Activated CD4-positive, alpha-beta T cell treated with anti-CD3 and anti-CD28 coated beads for 48 hours (primary cell): Measurements from ENCODE around the gene HPGD.
"Not testable (repeated sequence)": the region's sequence is repeated elsewhere in the genome, so short reads cannot be mapped to it uniquely, and the experiment has no call there.

Experiments
- DNase-seq: peaks from one replicate; pipeline ENCODE4 v3.0.0-alpha.2; 2020

HPGD gene

DNA sequence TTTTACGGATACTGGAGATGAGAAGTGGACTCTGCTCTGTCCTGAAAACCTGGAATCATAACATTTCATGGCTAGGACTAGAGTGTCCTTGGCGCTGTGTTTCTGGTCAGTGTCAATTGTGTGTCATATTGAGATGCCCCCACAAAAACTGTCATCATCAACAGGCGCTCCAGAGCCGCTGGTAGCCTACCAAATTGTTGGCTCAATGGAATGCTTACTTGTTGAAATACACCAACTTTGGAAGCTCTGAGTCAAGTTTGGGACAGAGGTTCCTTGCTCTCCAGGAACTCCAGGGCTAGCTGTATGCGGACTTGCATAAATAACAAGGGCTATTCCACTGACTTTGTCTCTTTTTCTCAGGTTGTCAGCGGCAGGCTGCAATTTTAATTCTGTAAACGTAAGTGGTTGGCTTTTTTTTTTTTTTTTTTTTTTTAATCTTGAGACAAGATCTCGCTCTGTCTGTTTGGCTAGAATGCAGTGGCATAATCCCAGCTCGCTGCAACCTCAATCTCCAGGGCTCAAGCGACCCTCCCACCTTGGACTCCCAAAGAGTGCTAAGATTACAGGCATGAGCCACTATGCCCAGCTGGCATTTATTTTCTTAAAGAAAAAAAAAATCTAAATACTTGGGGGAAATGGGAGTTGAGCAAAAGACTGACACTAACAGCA is 871 bp upstream of the HPGD start:
- DNase-seq, result no peak

DNA sequence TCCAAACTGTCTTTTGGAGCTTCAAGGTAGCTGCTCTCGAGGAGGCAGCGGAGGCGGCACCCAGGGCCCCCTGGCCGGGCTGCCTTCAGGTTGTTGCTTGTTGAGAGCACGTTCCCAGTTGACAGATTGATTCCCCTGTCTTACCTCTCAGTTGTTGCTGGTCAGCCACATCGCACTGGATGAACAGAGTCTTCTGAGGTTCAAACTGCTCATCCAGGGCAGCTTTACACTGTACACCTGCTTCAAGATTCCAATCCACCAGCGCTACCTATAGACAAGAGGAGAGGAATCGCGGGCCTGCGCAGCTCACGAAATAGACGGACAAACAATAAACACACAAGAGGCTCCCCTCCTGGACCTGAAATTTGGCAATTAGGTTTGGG is 497 bp downstream of the HPGD start:
- DNase-seq, result peak; percentile 3

DNA sequence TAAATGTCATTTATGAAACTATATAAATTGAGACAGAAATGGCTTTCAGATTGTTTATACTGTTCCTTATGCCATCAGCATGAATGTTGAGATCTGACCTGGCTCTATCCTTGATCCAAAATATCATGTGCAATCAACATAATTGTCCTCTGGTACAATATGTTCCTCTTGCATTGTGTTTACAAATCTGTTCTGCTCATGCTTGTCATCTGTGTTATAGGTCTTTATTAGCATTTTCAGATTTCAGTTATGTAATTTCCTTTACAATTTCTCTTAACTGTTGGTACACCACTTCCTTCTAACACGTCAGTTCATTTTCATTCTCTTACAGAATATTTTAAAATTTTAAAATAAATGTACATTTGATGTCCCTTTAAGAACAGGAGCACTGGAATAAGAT is 1.6 kb downstream of the HPGD start:
- DNase-seq, result no peak

DNA sequence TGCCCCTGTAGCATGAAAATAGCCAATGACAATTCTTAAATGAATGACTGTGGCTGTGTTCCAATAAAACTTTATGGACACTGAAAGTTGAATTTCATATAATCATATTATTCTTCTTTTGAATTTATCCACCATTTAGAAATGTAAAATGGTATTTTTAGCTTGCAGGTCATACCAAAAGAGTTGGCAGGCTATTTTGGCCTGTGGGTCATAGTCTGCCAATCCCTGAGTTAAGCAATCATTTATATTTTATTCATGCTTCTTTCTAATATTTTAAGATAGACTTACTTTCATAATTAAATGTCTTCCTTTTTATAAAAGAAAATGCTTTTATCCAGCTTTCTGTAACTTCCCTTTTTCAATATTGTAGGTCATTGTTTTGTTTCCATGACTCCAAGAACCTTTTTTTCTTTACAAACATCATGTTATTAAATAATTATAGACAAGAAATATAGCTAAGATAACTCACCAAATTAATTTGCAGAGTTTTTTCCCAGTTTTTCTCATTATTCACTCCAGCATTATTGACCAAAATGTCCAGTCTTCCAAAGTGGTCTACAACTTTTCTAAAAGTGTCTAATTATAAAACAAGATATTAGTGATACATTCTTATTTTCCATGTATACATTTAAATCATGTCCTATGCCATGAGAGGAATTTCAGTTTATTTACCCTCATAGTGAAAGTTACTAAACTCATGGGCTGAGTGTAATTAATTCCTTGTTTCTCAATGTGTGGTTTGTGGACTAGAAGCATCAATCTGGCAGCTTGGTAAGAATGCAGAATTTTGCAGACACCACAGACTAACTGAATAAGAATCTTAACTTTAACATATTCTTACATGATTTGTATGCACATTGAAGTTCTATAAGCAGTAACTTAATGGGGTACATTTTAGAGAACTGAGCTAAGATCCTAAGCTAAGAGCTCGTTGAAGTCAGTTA is 4.5 kb downstream of the HPGD start:
- no peak for DNase-seq

GRCh38 chr4:174516794-174517193 is 5.5 kb downstream of the HPGD start:
- no peak for DNase-seq

DNA sequence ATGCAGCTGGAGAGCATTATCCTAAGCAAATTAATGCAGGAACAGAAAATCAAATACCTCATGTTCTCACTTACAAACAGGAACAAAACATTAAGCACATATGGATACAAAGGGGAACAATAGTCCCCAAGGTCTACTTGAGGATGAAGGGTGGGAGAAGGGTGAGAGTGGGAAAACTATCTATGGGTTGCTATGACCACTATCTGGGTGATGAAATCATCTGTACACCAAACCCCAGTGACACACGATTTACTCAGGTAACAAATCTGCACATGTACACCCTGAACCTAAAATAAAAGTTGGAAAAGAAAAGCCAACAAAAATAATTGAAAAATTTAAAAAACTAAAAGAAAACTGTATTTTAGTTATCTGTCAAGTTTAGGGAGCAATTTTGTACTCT is 5.9 kb downstream of the HPGD start:
- no peak for DNase-seq

DNA sequence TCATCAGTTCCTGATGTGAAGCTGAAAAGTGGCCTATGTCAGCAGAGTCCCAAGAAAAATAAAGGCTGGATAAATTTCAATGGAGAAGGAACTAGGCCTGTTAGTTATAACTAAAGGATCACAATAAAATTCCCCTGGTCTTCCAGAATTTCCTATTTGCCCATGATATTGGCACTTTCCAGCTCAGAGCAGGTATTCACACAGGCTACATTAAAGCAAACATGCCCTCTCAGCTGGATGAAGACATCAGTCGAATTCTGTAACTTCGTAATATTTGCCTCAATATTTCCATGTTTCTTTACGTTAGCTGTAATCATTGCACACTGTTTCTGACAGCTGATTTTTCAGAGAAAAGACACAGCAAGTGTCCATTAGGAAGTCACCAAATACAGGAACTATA is 9.5 kb downstream of the HPGD start:
- DNase-seq, result no peak

GRCh38 chr4:174505892-174506291 is 16.4 kb downstream of the HPGD start:
- no peak for DNase-seq

DNA sequence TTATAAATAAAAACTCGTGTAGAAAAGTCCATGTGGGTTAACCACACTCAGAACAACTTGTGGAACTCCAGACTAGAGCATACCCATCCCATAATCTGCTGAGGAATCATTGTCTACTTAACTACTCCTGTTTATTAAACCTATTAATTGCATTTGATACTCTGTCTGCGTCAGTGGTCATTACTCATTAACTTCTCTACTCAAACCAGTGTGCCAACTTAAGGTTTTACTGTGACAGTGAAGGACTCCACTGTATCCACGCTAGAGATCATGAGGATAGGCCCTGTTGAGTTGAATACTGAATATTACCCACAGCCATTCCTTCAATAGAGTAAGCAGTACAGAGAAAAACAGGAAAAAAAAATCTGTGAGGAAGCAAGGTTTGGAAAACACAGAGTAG is 17.3 kb downstream of the HPGD start:
- DNase-seq, result no peak

DNA sequence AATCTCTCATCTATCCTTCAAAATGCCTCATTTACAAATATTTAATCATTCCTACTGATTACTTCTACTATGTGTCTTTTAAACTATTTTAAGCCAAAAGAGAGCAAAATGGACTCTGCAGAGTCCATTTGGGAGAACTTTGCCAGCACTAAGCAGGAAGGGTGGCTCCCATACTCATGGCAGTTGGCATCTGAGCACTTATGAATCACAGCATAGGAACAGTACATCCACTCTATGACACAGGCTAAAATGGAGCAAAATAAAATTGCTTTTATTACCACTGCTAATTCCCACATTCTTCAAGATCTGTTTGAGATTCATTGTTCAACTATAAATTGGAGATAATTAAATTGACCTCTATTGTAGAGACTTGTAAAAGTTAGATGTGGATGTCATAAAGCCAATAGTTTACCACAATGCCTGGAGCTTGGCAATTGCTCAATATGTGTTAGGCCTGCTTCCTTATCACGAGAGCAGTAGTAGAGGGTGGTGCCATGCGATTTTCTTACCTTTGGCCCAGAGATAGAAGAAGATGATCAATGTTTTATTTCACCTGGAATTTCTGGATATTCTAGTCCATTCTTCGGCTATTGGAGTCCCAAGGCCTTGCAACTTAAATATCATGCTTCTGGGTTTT is 19.1 kb downstream of the HPGD start:
- no peak for DNase-seq

DNA sequence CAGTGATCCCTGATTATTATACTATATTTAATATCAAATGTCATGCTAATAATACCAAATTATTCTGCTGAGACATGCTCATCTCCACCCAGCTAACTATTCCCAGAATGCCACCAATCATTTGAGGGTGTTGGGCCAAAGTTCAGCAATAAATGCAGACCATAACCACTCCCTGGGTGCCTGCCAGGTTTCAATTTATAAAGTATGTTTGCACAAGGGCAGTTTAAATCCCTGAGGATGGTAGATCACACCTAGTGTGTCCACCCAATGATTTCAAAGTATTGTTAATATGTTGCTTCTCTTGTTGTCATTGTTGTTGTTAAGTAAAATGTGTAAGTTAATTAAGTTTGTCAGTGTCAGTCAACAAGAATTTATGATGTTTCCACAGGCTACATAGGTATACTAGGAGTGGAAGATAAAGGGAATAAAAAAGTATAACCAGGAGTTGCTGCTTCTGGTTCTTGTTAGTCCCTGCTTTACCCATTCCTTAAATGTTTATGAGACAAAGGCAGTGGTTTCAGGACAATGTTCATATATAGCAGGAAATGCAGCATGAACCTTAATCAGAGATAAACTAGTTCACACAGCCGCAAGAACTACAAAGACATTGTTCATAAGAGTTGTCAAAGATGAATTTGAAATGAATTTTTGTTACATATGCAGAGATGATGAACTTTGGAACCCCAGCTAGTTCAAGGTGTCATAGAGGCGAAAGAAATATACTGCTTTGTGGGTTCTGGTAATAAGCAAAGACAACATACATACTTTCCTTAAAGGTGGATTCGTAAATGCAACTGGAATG is 25.5 kb downstream of the HPGD start:
- DNase-seq, result no peak

DNA sequence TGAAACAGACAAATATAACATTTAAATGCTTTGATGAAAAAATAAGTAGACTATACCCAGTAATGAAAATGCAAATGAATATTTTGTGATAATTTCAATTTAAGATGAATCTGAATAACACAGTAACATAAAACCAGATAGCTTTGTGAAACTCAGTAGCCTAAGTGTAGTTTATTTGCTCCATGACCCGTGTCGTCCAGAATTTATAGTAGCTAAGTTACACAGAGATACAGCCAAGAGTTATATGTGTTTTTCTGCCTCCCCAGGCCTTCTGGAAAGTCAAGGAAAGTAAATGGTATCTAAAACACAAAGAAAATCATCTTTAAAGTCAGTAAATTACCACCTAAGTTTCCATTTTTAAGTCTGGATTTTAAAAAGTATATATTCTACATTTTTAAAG is 26.7 kb downstream of the HPGD start:
- no peak for DNase-seq

DNA sequence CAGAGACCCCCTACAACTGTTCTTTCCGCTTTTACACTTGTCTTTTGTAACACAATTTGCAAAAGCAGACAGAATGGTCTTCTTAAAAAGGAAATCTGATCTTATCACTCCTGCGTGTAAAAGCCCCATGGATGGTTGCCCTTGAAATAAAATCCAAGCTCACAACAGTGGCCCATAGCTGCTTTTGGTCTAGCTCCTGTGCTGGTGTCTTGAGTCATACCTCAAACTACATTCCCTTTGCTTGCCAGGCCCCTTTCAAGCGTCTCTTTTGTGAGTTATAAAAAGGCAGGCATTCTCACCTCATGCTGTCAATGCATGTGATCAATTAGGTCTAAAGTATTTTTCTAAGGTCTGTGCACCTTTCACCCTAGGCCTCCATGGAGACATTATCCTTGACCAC is 27.6 kb downstream of the HPGD start:
- no peak for DNase-seq

- DNase-seq, result no peak
Measured at GRCh38 chr4:174494146-174494545, 28.1 kb downstream of the HPGD start.

GRCh38 chr4:174490451-174490961 is 31.8 kb downstream of the HPGD start:
- DNase-seq, result no peak

GRCh38 chr4:174488368-174488767 is 33.9 kb downstream of the HPGD start:
- DNase-seq, result not testable (repeated sequence)

DNA sequence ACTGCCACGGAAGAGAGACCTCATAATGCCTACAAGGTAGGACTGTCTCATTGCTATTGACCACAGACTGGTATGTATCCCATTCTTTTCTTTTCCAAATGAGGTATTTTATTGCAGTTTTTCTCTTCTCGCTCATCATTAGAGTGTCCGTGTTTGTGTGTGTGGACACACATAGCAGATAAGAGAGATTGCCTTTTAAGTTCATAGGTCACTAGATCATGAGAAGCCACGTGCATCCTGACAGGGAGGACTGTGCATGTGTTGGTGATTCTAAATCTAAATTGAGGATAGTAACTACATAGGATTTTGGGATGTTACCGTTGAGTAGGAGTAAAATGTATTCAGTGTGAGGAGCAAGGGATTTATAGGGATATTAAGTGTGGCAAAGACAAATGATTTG is 37.3 kb downstream of the HPGD start:
- DNase-seq, result no peak

GRCh38 chr4:174483792-174484191 is 38.5 kb downstream of the HPGD start:
- DNase-seq, result no peak

DNA sequence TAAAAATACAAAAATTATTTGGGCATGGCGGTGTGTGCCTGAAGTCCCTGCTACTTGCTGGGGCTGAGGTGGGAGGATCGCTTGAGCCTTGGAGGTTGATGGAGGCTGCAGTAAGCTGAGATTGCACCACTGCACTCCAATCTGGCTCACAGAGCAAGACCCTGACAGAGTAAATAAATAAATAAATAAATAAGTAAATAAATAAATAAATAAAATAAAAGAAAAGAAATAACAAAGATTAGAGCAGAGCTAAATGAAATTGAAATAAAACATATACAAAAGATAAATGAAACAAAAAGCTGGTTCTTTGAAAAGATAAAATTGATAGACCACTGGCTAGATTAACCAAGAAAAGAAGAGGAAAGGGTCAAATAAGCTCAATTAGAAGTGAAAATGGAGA is 43.1 kb downstream of the HPGD start:
- no peak for DNase-seq

GRCh38 chr4:174475528-174475927 is 46.8 kb downstream of the HPGD start:
- DNase-seq, result no peak

DNA sequence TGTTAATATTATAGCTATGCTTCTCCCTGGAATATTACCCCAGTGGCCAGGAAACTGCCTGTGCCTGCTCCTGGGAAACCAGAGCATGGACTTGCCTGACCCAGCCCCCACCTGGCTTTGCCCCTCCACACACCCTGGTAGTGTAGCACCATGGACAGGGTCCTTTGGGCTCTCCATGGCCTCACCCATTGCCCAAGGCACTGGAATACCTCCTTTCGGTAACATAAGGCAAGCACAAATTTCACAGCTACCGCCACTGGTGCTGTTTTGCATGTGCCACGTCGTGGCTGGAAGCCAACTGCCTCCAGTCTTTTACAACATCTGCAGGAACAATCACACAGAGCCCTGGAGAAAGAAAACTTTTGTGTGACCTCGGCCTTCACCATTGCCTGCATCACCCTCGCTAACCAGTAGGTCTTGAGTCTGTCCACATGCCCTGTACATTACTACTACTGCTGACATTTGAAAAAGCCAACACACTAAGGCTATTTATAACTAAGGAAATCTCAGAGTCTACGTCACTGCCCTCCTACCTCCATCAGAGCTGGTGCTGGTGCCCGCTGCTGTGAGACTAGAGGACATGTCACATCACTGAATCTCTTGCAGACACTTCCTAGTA is 47.7 kb downstream of the HPGD start:
- no peak for DNase-seq

DNA sequence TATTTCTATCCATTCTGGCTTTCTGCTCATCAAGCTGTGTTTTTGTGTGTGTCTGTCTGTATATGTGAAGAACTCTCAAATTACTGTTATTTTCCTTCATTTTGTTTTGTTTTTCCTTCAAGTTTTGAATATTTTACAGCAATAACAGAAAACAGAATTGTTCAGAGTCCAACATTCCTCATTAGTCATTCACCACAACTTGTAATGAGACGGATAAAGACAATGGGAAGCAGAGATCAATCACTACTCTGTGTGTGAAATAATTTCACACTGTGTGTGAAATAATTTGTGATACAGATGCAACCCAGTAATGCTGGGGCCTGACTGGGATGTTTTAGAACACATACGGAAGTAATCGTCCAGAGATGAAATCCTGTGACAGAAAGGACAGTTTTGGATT is 55.2 kb downstream of the HPGD start:
- no peak for DNase-seq
